Measurements from ENCODE around the gene CASP10.
"Not testable (repeated sequence)": the region's sequence is repeated elsewhere in the genome, so short reads cannot be mapped to it uniquely, and the experiment has no call there.

Gene CASP10

GRCh38 chr2:201182650-201183364 is at the start of gene CASP10:
CASP10 (plus strand) TSS chr2:201183141; CDS start chr2:201185778, 2,637 bp downstream.
- peak; percentile 5 to 85 for DNase-seq

- no peak for DNase-seq
Measured at GRCh38 chr2:201135386-201135785, 47.6 kb upstream of the CASP10 start.

GRCh38 chr2:201136889-201137321 is 46.0 kb upstream of the CASP10 start:
- DNase-seq, result no peak

- DNase-seq, result no peak
Measured at GRCh38 chr2:201137505-201138400, 45.2 kb upstream of the CASP10 start.

- DNase-seq, result no peak
Measured at GRCh38 chr2:201138401-201138970, 44.5 kb upstream of the CASP10 start.

GRCh38 chr2:201138986-201139781 is 43.8 kb upstream of the CASP10 start:
- peak in 1 of 2 donors; percentile 33 for DNase-seq

GRCh38 chr2:201139836-201140604 is 42.9 kb upstream of the CASP10 start:
- no peak for DNase-seq

- no peak for DNase-seq
Measured at GRCh38 chr2:201144101-201145051, 38.6 kb upstream of the CASP10 start.

GRCh38 chr2:201148434-201148990 is 34.4 kb upstream of the CASP10 start:
- DNase-seq, result no peak

GRCh38 chr2:201149064-201149820 is 33.7 kb upstream of the CASP10 start:
- DNase-seq, result no peak

- DNase-seq, result not testable (repeated sequence)
Measured at GRCh38 chr2:201149821-201150165, 33.1 kb upstream of the CASP10 start.

GRCh38 chr2:201150454-201151020 is 32.4 kb upstream of the CASP10 start:
- no peak for DNase-seq

- peak in 1 of 2 donors; percentile 76 for DNase-seq
Measured at GRCh38 chr2:201151127-201151981, 31.6 kb upstream of the CASP10 start.

- DNase-seq, result no peak
Measured at GRCh38 chr2:201152517-201152916, 30.4 kb upstream of the CASP10 start.

- no peak for DNase-seq
Measured at GRCh38 chr2:201152999-201153815, 29.7 kb upstream of the CASP10 start.

GRCh38 chr2:201154615-201155399 is 28.1 kb upstream of the CASP10 start:
- DNase-seq, result no peak

GRCh38 chr2:201156036-201156435 is 26.9 kb upstream of the CASP10 start:
- DNase-seq, result no peak
